B cell (primary cell): Measurements from ENCODE around the gene NET1. TPM values are rescaled to one million over a fixed set of nuclear protein-coding genes. Genes with fewer than 3 reads are reported as not detected.

Experiments used
- ATAC-seq: fragments of 200-7000 bp; cut with Tn5 transposase; one replicate; pipeline ENCODE4 v1.10.0; 2021; ENCODE audit warnings: low read depth, mild to moderate bottlenecking, moderate number of reproducible peaks, moderate library complexity
- CTCF ChIA-PET: fragments of 350-600 bp; sonication (Branson Sonifier 250); formaldehyde crosslinking; loops from one replicate; lab custom pipeline; 2021; ENCODE audit warnings: antibody characterized with exemption, inconsistent platforms; lab: Charles Lee
- POLR2A ChIA-PET: fragments of 350-600 bp; sonication (Branson Sonifier 250); formaldehyde crosslinking; loops from one replicate; lab custom pipeline; 2021; ENCODE audit warnings: antibody characterized with exemption; lab: Charles Lee
- DNase-seq: peaks from one replicate; pipeline ENCODE4 v3.0.0; 2013
- H2AFZ ChIP-seq: 2 replicates; pipeline ENCODE4 v1.6.1; 2012; ENCODE audit warnings: mild to moderate bottlenecking, low read depth, low read length; ENCODE audit not compliant: insufficient read depth, poor library complexity, severe bottlenecking
- H3K27ac ChIP-seq, 2 donors: 1 replicate in 1 of 2; 2 replicates in 1 of 2; pipeline ENCODE4 v1.5.1; 2012 to 2013; ENCODE audit warnings: low read length in 2 of 2, mild to moderate bottlenecking in 2 of 2, moderate library complexity in 1 of 2
- H3K27me3 ChIP-seq, 4 experiments: fragments of 200-600 bp in 1 of 4; sonication (generic) in 1 of 4; replicated peaks in 1 of 4; 1 replicate in 2 of 4; 2 replicates in 2 of 4; pipeline versions ENCODE4 v1.6.1 to v1.7.0; 2013 to 2016; ENCODE audit warnings: low read length in 3 of 4, mild to moderate bottlenecking in 2 of 4, mixed read lengths in 1 of 4, moderate library complexity in 1 of 4; ENCODE audit not compliant: insufficient read depth in 4 of 4, control insufficient read depth in 3 of 4; ENCODE audit errors: control extremely low read depth in 1 of 4
- H3K36me3 ChIP-seq, 2 experiments: replicated peaks in 1 of 2; 1 replicate in 1 of 2; 2 replicates in 1 of 2; pipeline versions ENCODE4 v1.6.1 to v1.7.1; 2013; ENCODE audit warnings: low read length in 1 of 2; ENCODE audit not compliant: insufficient read depth in 2 of 2, control insufficient read depth in 1 of 2; ENCODE audit errors: control extremely low read depth in 1 of 2, extremely low read depth in 1 of 2
- H3K4me1 ChIP-seq, 2 donors: fragments of 200-600 bp in 1 of 2; sonication (generic) in 1 of 2; 1 replicate in 1 of 2; 2 replicates in 1 of 2; pipeline versions ENCODE4 v1.5.1 to v1.6.1; 2013 to 2017; ENCODE audit warnings: low read length in 2 of 2; ENCODE audit not compliant: control insufficient read depth in 2 of 2, insufficient read depth in 2 of 2
- H3K4me2 ChIP-seq: replicated peaks from 2 replicates; pipeline ENCODE3; 2012; ENCODE audit warnings: mild to moderate bottlenecking, low read depth, low read length; ENCODE audit not compliant: poor library complexity, severe bottlenecking
- H3K4me3 ChIP-seq, 5 experiments: fragments of 200-600 bp in 1 of 5; sonication (generic) in 1 of 5; 1 replicate in 3 of 5; 2 replicates in 2 of 5; pipeline versions ENCODE4 v1.5.1 to v1.7.0; 2011 to 2016; ENCODE audit warnings: low read length in 4 of 5, mild to moderate bottlenecking in 4 of 5, low read depth in 2 of 5, control low read depth in 1 of 5, moderate library complexity in 1 of 5; ENCODE audit not compliant: insufficient read depth in 1 of 5; ENCODE audit errors: control extremely low read depth in 1 of 5, extremely low read depth in 1 of 5
- H3K79me2 ChIP-seq: fragments of 200-600 bp; sonication (generic); one replicate; pipeline ENCODE4 v1.6.0; 2016; ENCODE audit warnings: low read length; ENCODE audit not compliant: control insufficient read depth, insufficient read depth
- H3K9ac ChIP-seq: fragments of 200-600 bp; sonication (generic); 2 replicates; pipeline ENCODE4 v1.6.1; 2017; ENCODE audit warnings: mild to moderate bottlenecking, low read length, moderate library complexity
- H3K9me3 ChIP-seq, 3 donors: one replicate each; pipeline versions ENCODE4 v1.6.1 to v1.7.1; 2013; ENCODE audit warnings: low read length in 2 of 3; ENCODE audit not compliant: control insufficient read depth in 2 of 3, insufficient read depth in 1 of 3; ENCODE audit errors: control extremely low read depth in 1 of 3
- H4K20me1 ChIP-seq: 2 replicates; pipeline ENCODE4 v1.6.0; 2012; ENCODE audit warnings: mild to moderate bottlenecking, low read length; ENCODE audit not compliant: insufficient read depth, control insufficient read depth, poor library complexity, severe bottlenecking
- H3K27ac Mint-ChIP-seq: one replicate; pipeline ENCODE4 v1.8.0; 2021; ENCODE audit warnings: mixed read lengths
- H3K27me3 Mint-ChIP-seq: one replicate; pipeline ENCODE4 v1.8.0; 2021; ENCODE audit warnings: mixed read lengths
- H3K4me1 Mint-ChIP-seq: one replicate; pipeline ENCODE4 v1.8.0; 2021; ENCODE audit warnings: mixed read lengths
- H3K4me3 Mint-ChIP-seq: one replicate; pipeline ENCODE4 v1.8.0; 2021; ENCODE audit warnings: mixed read lengths
- H3K9me3 Mint-ChIP-seq: one replicate; pipeline ENCODE4 v1.8.0; 2022; ENCODE audit warnings: mixed read lengths; ENCODE audit not compliant: insufficient read depth
- EZH2 ChIP-seq: IDR thresholded peaks from 2 replicates; pipeline ENCODE4 v1.6.1; 2012; ENCODE audit warnings: borderline replicate concordance, low read depth, mild to moderate bottlenecking, moderate library complexity, low read length; ENCODE audit not compliant: insufficient read depth, poor library complexity, severe bottlenecking
- WGBS: methylation state at CpG from one replicate; pipeline ENCODE4 v1.1.5; 2013; ENCODE audit warnings: missing lambda C conversion rate; ENCODE audit not compliant: insufficient coverage; 5-methylcytosine and 5-hydroxymethylcytosine counted together
- intact Hi-C: fragments of 100-400 bp; cut with micrococcal nuclease; formaldehyde crosslinking; loops from one replicate; pipeline ENCODE4 v1.10.0; 2022
- polyA plus RNA-seq: library from polyadenylated mRNA; depleted of rRNA; stranded (reverse); fragments of >200 nt; gene quantifications from 2 replicates; pipeline ENCODE4 v1.2.3, GENCODE V29; 2012
- total RNA-seq, 2 donors: library from RNA; stranded (reverse); fragments of 120-200 nt in 1 of 2; gene quantifications; 1 replicate in 1 of 2; 2 replicates in 1 of 2; pipeline versions ENCODE4 v1.2.3 to v1.2.4, GENCODE V29; 2013 to 2022
- TF ChIP-seq, protein P1 (sequence below): fragments of 200-600 bp; IDR thresholded peaks from one replicate; pipeline ENCODE4 v1.8.0; 2022; ENCODE audit warnings: antibody characterized with exemption, mild to moderate bottlenecking

Gene NET1
- total and polyA plus RNA-seq, 2 donors (not counting 1 experiment from before 2014, with no cell fraction given) = 3.5 to 6.4 TPM

GRCh38 chr10:5453749-5454489 lies 41.6 kb downstream of the NET1 start:
- no peak for ATAC-seq

DNA sequence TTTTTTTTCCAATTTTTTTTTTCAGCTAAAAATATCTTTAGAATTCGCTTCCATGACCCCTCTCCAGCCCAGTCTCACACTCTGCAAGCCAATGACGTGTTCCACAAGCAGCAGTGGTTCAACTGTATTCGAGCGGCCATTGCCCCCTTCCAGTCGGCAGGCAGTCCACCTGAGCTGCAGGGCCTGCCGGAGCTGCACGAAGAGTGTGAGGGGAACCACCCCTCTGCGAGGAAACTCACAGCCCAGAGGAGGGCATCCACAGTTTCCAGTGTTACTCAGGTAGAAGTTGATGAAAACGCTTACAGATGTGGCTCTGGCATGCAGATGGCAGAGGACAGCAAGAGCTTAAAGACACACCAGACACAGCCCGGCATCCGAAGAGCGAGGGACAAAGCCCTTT lies 44.2 kb downstream of the NET1 start:
- ChIA-PET POLR2A (no interaction called here), CTCF (interaction anchor here (1.2 to 2.8 kb wide), 2 partner anchors 10 to 166 kb away, joined by 3 to 11 read pairs; no protein-coding TSS in a partner anchor)
- H3K4me3 Mint-ChIP-seq = no peak overlapping the region

More at GRCh38 chr10:5453749-5454489, 41.6 kb downstream of the NET1 start:
- Histone ChIP-seq H3K9ac (no peak overlapping the region), H4K20me1 (no peaks in the 10 kb centered on the region), H3K36me3 (peaks cover 0 to 19% of the 10 kb centered on the region in 2 experiments), H3K79me2 (no peaks in the 10 kb centered on the region), H3K9me3 (no peaks in the 10 kb centered on the region), H3K4me3 (no peak overlapping the region), H3K4me2 (no peak overlapping the region), H3K4me1 (peaks cover 0 to 2% of the 10 kb centered on the region in 2 donors), H2AFZ (no peak overlapping the region), H3K27ac (no peak overlapping the region), H3K27me3 (no peaks in the 10 kb centered on the region)
- ChIA-PET POLR2A (no interaction called here), CTCF (interaction anchor here (1.3 to 2.8 kb wide), 5 partner anchors 8 to 175 kb away, joined by 3 to 11 read pairs (median 6); no protein-coding TSS in a partner anchor)
- TF ChIP-seq, protein P1, sequence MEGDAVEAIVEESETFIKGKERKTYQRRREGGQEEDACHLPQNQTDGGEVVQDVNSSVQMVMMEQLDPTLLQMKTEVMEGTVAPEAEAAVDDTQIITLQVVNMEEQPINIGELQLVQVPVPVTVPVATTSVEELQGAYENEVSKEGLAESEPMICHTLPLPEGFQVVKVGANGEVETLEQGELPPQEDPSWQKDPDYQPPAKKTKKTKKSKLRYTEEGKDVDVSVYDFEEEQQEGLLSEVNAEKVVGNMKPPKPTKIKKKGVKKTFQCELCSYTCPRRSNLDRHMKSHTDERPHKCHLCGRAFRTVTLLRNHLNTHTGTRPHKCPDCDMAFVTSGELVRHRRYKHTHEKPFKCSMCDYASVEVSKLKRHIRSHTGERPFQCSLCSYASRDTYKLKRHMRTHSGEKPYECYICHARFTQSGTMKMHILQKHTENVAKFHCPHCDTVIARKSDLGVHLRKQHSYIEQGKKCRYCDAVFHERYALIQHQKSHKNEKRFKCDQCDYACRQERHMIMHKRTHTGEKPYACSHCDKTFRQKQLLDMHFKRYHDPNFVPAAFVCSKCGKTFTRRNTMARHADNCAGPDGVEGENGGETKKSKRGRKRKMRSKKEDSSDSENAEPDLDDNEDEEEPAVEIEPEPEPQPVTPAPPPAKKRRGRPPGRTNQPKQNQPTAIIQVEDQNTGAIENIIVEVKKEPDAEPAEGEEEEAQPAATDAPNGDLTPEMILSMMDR = no peak
- TF ChIP-seq EZH2 = no peak
- Mint-ChIP-seq H3K9me3 (no peaks in the 10 kb centered on the region), H3K4me1 (peaks cover 3% of the 10 kb centered on the region), H3K27ac (no peak overlapping the region), H3K27me3 (no peaks in the 10 kb centered on the region), H3K4me3 (no peak overlapping the region)
- WGBS = 86% methylated on average over 8 of the region's 13 CpGs
- intact Hi-C loops = no loop called here
- no peak for DNase-seq

More for the DNA sequence above, 44.2 kb downstream of the NET1 start:
- H3K27me3 ChIP-seq = no peaks in the 10 kb centered on the region
- H3K4me1 ChIP-seq = no peaks in the 10 kb centered on the region
- H2AFZ ChIP-seq = no peak overlapping the region
- H3K79me2 ChIP-seq = no peaks in the 10 kb centered on the region
- H3K27ac ChIP-seq = no peak overlapping the region
- H3K36me3 ChIP-seq = peaks cover 0 to 19% of the 10 kb centered on the region in 2 experiments
- H3K4me2 ChIP-seq = no peak overlapping the region
- Mint-ChIP-seq H3K9me3 (no peaks in the 10 kb centered on the region), H3K4me1 (peaks cover 4% of the 10 kb centered on the region), H3K27me3 (no peaks in the 10 kb centered on the region), H3K27ac (no peak overlapping the region)
- DNase-seq = no peak
- ATAC-seq = no peak
- H4K20me1 ChIP-seq = no peaks in the 10 kb centered on the region
- no peaks in the 10 kb centered on the region for H3K9me3 ChIP-seq
- H3K9ac ChIP-seq = no peak overlapping the region
- TF ChIP-seq, protein P1 = no peak
- no peak for TF ChIP-seq EZH2
- WGBS = 97% methylated on average over 12 of the region's 12 CpGs
- no peak overlapping the region for H3K4me3 ChIP-seq
- intact Hi-C loops = no loop called here
